LNCAP (cell line): Measurements from ENCODE around the gene SLCO4A1.

ENCODE experiments used
- TF ChIP-seq, protein P1 (sequence below): fragments of 450-650 bp; IDR thresholded peaks from 2 replicates; pipeline ENCODE4 v1.5.1; 2017; ENCODE audit warnings: mild to moderate bottlenecking

The SLCO4A1 gene

DNA sequence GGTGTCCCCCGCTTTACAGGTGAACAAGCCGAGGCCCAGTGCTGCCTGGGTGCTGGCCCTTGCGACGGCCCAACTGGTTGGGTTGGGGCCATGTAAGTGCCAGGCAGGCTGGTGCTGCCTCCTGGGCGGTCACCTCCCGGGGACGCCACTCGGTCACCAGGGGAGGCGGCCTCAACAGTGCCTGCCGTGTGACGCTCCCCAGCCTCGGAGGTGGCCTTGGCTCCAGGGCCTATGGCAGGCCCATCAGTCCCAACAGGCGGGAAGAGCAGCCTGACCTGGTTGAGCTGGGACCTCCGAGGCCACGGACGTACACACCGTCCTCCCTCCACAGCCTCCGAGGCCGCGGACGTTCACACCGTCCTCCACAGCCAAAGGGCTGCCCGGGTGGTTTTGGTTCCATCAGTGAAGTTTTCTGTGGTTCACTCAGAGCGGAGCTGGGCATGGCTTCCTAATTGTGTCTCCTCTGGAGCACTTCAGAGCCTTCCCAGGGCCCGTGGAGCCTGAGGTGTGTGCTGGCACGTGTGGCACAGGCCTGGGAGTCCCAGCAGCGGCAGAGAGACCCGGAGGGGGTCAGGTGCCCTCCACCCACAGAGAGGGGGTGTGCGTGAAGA lies 19.3 kb upstream of the SLCO4A1 start:
- TF ChIP-seq, protein P1, sequence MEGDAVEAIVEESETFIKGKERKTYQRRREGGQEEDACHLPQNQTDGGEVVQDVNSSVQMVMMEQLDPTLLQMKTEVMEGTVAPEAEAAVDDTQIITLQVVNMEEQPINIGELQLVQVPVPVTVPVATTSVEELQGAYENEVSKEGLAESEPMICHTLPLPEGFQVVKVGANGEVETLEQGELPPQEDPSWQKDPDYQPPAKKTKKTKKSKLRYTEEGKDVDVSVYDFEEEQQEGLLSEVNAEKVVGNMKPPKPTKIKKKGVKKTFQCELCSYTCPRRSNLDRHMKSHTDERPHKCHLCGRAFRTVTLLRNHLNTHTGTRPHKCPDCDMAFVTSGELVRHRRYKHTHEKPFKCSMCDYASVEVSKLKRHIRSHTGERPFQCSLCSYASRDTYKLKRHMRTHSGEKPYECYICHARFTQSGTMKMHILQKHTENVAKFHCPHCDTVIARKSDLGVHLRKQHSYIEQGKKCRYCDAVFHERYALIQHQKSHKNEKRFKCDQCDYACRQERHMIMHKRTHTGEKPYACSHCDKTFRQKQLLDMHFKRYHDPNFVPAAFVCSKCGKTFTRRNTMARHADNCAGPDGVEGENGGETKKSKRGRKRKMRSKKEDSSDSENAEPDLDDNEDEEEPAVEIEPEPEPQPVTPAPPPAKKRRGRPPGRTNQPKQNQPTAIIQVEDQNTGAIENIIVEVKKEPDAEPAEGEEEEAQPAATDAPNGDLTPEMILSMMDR, result no peak

DNA sequence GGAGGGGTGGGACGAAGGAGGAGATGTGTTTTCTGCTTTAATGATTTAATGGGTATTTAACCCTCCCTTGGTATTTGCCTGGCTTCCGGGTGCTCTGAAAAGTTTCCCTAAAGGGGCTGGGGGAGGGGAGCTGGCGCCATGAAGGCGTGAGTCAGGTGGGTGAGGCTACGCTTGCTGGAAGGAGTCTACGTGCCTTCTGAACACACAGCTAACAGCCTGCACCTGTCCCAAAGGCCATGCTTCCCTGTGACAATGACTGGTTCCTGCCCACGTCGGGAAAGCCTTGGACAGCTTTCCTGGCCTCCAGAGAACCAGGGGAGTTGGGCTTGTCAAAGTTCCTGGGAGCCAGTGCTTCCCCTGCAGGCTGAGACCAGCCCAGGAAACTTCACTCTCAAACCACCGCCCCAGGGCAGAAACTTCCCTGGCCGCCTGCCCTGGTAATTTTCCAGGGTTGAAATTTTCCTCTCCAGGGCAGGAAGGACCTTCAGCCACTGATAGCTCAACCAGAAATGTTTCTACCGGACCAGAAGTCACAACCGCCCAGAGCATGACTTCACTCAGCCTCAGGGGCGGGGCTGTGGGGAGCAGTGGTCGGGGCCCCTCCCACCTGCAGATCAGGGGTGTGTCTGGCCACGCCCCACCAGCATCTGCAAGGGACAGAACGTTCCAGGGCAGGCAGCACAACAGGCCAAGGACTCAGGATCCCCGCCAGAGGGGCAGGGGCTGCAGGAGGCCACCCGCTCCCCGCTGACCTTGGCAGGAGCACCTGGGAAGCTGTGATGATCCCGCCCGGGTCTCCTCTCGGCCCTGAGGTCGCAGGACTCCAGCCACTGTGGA lies 18.6 kb upstream of the SLCO4A1 start:
- TF ChIP-seq, protein P1, result no peak

DNA sequence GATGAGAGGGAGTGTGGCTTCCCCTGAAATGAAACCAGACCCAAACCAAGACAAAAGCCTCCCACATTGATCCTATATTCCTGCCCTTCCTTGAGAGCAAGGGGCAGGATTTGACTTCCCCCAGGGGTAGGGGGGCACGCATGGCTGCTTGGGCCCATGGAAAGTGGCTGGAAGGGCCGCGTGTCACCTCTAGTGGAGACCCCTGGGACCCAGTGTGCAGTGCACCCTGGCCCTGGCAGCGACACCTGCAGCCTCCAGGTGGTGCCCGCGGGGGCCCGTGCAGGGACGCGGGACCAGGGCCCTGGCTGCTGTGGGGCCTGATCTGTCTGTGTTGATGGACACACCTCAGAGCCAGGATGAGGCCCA lies 18.0 kb upstream of the SLCO4A1 start:
- TF ChIP-seq, protein P1, result peak; percentile 54

DNA sequence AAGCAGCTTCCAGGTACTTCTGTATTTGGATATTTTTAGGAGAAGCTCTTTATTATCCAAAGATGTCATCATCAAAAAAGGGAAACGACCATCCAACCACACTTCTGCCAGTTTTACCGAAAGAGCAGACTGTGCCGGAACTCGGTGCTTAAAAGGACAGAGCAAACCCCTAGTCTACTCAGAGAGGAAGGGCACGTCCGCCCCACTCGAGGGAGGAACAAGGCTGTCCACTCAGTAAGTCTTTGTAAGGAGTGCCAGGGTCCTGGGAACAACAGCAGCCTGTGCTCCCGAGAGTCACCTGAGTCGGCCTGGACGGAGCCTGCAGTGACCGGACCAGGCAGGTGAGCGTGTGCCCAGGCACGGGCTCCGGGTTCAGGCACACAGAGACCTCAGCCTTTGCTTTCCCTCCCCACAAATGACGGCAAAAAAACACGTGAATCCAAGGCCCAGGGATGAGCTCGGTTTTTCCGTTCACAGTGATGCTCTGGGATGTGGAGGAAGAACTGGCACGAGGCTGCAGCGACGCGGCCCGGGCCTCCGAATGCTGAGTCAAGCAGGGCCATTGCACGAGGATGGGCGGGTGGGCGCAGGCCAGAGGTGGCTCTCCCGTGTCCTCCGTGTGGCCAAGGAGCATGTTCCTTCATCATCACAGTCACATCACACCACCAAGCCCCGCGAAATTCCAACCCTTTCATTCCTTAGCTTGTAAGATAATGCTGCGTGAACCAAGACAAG lies 17.4 kb upstream of the SLCO4A1 start:
- TF ChIP-seq, protein P1, result no peak

DNA sequence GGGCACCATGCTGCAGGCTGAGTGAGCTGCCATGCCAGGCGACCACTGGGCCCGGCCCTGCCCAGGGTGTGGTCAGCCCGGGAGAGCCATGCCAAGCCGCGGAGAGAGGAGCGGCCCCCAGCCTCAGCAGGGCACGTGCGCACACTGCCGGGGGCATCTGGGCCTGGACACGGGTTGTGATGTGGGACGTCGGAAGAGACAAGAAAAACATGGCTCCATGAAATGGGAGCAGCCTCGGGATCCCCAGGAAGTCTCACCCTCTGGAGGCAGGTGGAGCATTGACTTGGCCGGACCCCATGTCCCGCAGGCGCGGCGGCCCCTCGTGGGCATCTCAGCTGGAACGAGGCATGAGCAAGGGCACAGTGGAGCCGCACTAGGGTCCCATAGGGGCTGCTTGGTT lies 16.8 kb upstream of the SLCO4A1 start:
- TF ChIP-seq, protein P1, result no peak

DNA sequence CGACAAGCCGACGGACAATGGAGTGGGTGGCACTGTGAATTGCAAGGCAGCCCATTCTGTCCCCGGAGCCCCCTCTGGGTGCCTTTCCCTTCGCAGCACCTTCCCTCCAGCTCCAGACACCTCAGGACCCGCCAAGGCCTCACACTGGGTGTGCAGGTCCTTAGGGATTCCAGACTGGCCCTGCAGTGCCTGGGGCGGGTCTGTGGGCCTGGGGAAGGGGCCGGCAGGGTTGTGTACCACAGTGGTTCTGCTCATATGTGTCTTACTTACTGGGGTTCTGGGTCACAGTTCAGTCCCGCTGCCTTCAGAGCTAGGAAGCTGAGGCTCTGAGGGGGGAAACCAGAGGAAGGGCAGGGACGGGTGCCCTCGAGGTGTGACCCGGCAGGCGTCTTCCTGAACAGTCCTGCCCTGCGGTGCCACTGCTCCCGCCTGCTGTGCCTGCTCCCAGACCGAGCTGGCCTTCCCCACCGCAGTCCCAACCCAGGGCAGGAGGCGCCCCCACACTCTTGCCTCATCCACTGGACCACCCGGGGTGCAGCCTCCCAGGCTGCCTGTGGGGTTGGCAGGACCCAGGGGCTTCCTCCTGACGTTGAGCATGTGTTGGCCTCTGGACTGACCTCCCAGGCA lies 16.3 kb upstream of the SLCO4A1 start:
- TF ChIP-seq, protein P1, result no peak

DNA sequence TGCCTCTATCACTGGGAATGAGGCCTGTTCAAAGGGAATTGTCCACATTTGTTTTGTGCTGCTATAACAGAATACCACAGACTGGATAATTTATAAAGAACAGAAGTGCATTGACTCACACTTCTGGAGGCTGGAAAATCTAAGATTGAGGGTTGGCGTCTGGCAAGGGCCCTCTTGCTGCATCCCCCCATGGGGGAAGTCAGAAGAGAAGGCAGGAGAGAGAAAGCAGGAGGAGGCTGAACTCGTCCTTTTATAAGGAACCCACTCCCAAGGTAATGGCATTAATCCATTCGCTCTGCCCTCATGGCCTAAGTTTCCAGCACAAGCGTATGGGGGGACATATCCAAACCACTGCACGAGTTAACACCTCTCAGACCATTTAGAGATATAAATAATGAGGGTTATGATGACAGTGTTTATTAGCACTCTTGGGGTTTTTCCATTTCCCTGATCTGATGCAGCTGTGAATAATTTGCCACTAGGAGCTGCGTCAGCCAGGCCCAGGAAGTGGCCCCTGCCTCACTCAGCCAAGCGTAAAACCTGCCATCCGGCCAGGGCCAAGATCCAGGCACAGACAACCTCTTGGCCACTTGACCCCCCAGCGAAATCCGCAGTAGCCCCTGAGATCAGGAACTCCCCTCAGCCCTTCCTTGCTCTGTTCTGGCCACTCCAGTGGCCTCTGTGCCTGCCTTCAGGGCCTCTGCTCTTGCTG lies 14.2 kb upstream of the SLCO4A1 start:
- TF ChIP-seq, protein P1, result no peak
